Inferior parietal cortex (tissue), 1 donor: Measurements from ENCODE around the gene STAG3.

Experiments used
- DNase-seq: peaks from one replicate; pipeline ENCODE4 v3.0.0-alpha.2; 2016; ENCODE audit errors: extremely low spot score

Gene STAG3

DNA sequence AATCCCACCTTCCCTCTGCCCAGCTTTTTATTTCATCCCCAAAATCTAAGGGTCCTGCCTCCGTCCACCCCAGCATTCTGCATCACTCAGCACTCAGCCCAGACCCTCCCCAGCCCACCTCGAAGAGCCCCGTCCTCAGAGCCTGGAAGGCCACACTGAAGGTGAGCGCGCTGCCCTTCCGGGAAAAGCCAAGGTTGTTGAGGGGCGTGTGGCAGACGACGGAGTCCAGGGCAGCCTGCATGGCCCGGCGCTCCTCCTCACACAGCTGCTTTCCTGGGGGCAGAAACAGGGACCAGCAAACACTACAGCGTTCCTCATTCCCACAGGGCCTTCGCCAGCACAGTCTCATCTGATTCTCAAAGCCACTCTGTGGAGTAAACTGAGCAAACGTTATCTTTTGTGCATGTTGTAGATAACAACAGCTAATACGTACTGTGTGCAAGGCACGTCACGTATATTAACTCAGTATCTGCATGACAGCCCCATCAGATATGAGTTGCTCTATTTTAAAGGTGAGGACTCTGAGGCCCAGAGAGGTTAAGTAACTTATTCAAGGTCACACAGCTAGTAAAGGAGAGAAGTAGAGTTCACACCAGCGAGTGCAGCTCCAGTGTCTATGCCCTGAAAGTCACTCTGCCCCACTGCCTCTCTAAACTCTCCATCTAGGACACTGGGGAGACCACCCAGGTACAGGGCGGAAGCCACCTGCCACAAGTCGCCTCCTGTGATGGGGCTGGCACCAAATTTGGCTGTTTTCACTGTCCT, 22.0 kb upstream of the STAG3 start:
- no peak for DNase-seq

GRCh38 chr7:100156331-100157068, 21.2 kb upstream of the STAG3 start:
- no peak for DNase-seq

- no peak for DNase-seq
These were observed 20.7 kb upstream of the STAG3 start for GRCh38 chr7:100157069-100157333.

DNA sequence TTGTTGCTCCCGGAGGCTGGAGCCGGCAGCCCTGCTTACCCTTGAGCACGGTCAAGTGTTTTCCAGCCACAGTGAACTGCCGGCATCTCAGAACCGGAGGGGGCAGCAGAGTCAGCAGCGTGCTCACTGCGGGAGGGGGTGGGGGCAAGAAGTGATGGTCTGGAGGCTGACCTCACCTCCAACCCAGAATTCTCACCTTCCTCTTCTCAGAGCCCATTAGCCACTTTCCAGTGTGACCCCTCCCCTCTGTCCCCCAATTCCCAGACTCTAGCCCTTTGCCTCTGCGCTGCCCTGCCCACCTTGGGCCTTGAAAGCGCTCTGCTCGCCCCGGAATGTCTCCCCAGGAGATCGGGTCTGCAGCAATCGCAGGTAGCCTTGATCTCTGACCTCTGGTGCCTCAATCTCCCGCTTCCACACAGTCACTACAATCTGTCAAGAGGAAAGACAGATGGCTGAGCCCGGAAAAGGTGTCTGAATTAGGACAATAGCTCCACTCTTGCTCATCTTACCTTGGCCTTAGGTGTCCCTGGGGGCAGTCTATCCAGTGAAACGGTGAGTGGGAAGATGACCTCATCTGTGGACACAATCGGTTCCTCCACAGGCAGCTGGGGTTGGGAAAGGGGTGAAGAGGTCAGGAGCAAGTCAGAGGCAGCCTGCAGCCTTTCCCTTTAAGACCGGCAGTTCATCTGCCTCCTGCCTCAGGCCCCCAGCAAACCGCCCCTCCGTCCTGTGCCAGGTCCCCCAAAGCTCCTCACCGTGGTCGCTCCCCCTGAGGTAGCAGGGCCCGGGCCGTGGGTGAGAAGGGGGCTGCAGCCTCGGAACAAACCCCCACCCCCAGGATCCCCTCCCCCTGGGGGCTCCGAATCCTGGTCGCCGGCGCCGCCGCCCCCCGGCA, 20.1 kb upstream of the STAG3 start:
- DNase-seq = no peak

- peak; percentile 83 for DNase-seq
These were observed 19.3 kb upstream of the STAG3 start, which contains the start of gene TRAPPC14 for GRCh38 chr7:100158229-100159098. Gene TRAPPC14, minus strand, starts transcription at chr7:100158723. Its CDS starts 224 bp downstream, at chr7:100158499.

DNA sequence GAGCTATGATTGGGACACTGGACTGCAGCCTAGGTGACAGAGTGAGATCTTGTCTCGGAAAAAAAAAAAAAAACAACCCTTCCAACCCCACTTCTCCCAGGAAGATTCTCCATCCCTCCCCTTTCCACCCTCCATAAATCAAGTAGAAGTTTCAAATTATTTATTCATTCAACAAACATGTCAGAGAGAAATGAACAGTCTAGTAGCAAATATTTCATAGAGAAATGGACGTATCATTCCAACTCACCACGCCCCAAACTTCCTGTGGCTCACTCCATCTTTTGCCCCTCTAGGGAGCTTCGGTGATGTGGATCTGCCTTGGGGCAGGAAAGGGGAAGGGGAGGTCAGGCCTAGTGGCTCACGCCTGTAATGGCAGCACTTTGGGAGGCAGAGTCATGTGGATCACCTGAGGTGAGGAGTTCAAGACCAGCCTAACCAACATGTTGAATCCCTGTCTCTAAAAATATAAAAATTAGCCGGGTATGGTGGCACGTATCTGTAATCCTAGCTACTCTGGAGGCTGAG, 18.6 kb upstream of the STAG3 start:
- DNase-seq = no peak

DNA sequence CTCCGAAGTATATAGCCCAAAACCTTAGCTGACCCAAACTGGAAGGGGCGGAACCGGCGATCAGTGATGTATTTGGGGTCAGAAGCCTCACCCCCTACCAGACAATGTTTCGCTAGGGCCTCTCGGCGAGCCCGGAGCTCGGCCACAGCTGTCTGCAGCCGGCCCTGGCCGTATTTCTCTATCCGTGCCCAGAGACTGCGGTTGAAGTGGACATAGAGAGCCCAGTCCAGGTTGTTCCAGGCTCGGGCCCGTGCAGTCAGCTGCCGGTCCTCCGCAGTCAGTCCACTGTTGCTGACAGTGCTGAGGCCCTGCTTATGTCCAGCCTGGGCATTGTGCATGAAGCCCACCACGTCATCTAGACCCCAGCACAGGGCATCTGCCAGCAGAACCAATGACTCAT, 17.7 kb upstream of the STAG3 start:
- no peak for DNase-seq

GRCh38 chr7:100163006-100163531, 14.6 kb upstream of the STAG3 start:
- DNase-seq = no peak

DNA sequence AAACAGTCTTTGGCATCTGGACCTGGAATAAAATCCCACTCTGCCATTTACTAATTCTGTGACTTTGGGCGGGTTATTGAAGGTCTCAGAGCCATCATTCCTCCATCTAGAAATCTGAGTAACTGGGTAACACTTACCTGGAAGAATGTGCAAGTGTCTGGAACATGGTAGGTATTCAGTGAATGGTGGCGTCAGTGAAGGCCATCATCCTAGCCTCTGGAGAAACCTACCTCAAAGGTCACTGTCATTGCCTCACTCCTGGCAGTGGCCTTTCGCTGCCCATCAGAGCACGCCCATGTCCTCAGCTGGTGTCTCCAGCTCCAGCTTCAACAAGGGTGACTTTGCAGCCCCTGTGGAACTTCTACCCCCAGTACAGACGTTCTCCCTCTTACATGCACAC, 13.8 kb upstream of the STAG3 start:
- no peak for DNase-seq

DNA sequence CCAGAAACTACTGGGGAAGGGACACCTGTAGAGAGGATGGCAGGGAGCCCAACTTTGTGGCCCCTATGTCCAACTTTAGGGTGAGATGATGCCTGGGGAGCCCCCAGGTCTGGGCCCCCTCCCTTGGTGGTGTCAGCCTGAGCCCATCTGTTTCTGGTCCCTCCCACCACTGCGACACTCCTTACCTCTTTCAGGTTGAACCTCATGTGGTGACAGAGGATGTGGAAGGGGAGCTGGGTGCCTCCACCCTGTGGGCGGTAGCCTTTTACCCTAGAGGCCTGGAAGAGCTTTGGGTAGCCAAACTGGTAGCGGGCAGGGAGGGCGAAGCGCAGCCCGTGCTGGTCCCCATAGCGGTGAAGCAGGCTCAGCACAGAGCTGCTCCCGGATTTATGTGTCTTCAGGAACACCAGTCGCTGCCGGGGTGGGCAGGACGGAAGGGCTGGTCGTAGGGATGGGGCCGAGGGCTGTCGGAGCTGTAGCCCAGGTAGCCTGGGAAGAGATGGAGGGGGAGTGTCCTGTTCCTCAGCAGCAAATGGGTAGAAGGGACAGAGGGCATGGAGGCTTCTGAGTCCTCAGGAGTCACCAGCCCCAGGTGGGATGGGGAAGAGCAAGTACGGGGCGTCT, 11.3 kb upstream of the STAG3 start:
- DNase-seq = no peak

DNA sequence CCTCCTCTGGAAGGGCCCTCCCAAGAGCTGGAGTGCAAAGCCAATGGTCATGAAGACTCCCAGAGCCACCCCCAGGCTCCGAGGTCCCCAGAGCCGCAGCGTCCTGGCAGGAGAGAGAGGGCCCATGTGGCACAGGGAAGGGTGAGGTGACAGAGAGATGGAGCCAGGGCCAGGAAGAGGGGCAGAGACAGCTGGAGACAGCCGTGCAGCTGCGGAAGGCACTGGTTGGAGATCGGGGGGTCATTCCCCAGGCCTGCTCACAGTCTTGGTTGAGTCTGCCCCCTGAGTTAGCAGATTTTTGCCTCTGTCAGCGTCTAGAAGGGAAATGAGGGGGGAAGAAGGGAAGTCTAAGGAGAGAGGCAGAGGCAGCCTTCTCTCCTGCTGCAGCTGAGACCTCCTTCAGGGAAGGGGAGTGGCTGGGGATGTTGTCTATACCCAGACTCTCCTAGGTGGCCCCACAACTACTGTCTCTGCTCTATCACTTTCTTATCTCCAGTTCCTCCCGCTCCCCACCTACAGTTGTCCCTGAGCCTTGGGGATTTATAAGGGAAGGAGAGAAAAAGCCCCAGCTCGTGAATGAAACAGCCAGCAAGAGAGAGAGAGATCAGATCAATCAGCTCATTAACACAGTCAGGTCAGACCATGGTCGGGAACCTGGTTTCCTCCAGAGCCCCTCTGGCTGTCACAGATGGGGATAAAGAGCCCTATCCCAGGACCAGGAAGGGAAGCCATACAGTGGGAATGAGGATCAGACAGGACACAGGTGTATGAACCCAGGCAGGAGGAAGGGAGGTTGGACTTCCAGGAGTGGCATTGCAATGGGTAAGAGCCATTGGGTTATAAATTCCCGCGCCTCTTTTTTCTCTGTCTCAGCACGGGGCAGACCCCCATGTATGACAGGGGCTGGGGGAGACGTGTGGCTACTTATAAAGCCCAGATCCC, 10.5 kb upstream of the STAG3 start:
- DNase-seq = no peak

GRCh38 chr7:100167912-100168323, 9.8 kb upstream of the STAG3 start:
- DNase-seq = no peak

- no peak for DNase-seq
These were observed 8.4 kb upstream of the STAG3 start for GRCh38 chr7:100169147-100169850.

GRCh38 chr7:100170101-100170897, 7.4 kb upstream of the STAG3 start:
- DNase-seq = no peak

GRCh38 chr7:100171087-100171681, 6.5 kb upstream of the STAG3 start:
- no peak for DNase-seq

- no peak for DNase-seq
These were observed 5.9 kb upstream of the STAG3 start for GRCh38 chr7:100171840-100172239.

GRCh38 chr7:100173806-100174495, 3.8 kb upstream of the STAG3 start:
- no peak for DNase-seq
